Muscle layer of duodenum (tissue), 2 donors: ENCODE measurements around the gene SUCO.

Experiments
- H3K27ac ChIP-seq: one replicate; pipeline ENCODE4 v1.7.0; 2013; ENCODE audit warnings: mild to moderate bottlenecking, low read length
- H3K27me3 ChIP-seq: one replicate; pipeline ENCODE4 v1.7.0; 2013; ENCODE audit warnings: low read depth, mild to moderate bottlenecking, control low read depth, low read length
- H3K36me3 ChIP-seq, 2 donors: one replicate each; pipeline ENCODE4 v1.7.0; 2013; ENCODE audit warnings: low read length in 2 of 2, control low read depth in 1 of 2, mild to moderate bottlenecking in 1 of 2; ENCODE audit not compliant: insufficient read depth in 2 of 2, control insufficient read depth in 1 of 2
- H3K4me1 ChIP-seq, 2 donors: one replicate each; pipeline ENCODE4 v1.7.0; 2013; ENCODE audit warnings: low read length in 2 of 2, mild to moderate bottlenecking in 2 of 2, control low read depth in 1 of 2, moderate library complexity in 1 of 2; ENCODE audit not compliant: insufficient read depth in 2 of 2, control insufficient read depth in 1 of 2
- H3K4me3 ChIP-seq, 2 donors: one replicate each; pipeline ENCODE4 v1.7.0; 2013; ENCODE audit warnings: low read length in 2 of 2, low read depth in 1 of 2, mild to moderate bottlenecking in 1 of 2
- H3K9me3 ChIP-seq, 2 donors: one replicate each; pipeline ENCODE4 v1.7.0; 2013; ENCODE audit warnings: low read length in 2 of 2, control low read depth in 1 of 2, mild to moderate bottlenecking in 1 of 2; ENCODE audit not compliant: control insufficient read depth in 1 of 2
- donor health status: healthy.

The SUCO gene

GRCh38 chr1:172540635-172541034, 7.7 kb downstream of the SUCO start:
- no peak overlapping the region for H3K4me3 ChIP-seq
- no peaks in the 10 kb centered on the region for H3K9me3 ChIP-seq
- H3K36me3 ChIP-seq, result no peaks in the 10 kb centered on the region
- peaks cover 0 to 23% of the 10 kb centered on the region in 2 donors for H3K4me1 ChIP-seq
- H3K27me3 ChIP-seq, result no peaks in the 10 kb centered on the region
- no peak overlapping the region for H3K27ac ChIP-seq

GRCh38 chr1:172544481-172545104, 11.6 kb downstream of the SUCO start:
- H3K4me3 ChIP-seq, result no peak overlapping the region
- no peaks in the 10 kb centered on the region for H3K9me3 ChIP-seq
- no peaks in the 10 kb centered on the region for H3K36me3 ChIP-seq
- peaks cover 0 to 23% of the 10 kb centered on the region in 2 donors for H3K4me1 ChIP-seq
- H3K27me3 ChIP-seq, result no peaks in the 10 kb centered on the region
- no peak overlapping the region for H3K27ac ChIP-seq

DNA sequence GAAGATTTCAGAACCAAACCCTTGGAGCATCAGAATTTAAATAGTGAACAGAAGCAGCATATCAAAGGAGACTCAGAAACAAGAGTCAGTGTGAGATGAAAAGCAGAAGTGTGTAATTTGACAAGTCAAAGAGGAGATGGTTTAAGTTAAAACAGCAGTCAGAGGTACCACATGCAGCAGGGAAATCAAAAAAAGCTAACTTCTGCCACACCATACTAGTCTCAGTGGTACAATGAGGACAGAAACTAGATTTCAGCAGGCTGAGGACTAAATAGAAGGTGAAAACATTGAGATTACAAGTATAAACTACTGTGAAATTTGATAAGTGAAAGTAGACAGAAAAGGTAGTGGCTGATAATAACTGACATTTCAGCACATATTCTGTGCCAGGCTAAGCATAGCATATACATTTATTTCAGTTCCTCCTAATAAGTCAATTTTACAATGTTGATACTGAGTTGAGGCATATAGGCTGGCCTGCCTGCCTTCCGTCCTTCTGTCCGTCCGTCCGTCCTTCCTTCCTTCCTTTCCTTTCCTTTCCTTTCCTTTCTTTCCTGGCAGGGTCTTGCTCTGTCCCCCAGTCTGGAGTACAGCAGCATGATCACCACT, 12.6 kb downstream of the SUCO start:
- H3K4me3 ChIP-seq, result no peak overlapping the region

DNA sequence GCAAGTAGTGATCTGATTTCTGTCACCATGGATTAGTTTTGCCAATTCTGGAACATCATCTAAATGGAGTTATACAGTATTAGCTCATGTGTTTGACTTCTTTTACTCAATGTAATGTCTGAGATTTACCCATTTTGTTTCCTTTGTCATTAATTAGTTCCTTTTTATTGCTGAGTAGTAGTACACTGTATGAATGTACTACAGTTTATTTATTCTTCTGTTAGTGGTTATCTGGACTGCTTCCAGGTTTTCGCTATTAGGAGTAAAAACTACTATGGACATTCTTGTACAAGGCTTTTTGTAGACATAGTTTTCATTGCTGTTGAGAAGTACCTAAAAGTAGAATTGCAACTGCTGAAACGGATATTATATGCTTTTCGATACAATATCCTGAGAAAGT, 14.1 kb downstream of the SUCO start:
- Histone ChIP-seq H3K27me3 (no peaks in the 10 kb centered on the region), H3K4me1 (peaks cover 0 to 28% of the 10 kb centered on the region in 2 donors), H3K9me3 (no peaks in the 10 kb centered on the region), H3K27ac (no peak overlapping the region), H3K4me3 (no peak overlapping the region), H3K36me3 (no peaks in the 10 kb centered on the region)

More for the DNA sequence above, 12.6 kb downstream of the SUCO start:
- Histone ChIP-seq H3K27ac (no peak overlapping the region), H3K27me3 (no peaks in the 10 kb centered on the region), H3K9me3 (no peaks in the 10 kb centered on the region), H3K4me1 (peaks cover 0 to 28% of the 10 kb centered on the region in 2 donors), H3K36me3 (no peaks in the 10 kb centered on the region)

- Histone ChIP-seq H3K9me3 (no peaks in the 10 kb centered on the region), H3K27ac (no peak overlapping the region), H3K4me3 (no peak overlapping the region), H3K36me3 (no peaks in the 10 kb centered on the region), H3K27me3 (no peaks in the 10 kb centered on the region), H3K4me1 (peaks cover 0 to 18% of the 10 kb centered on the region in 2 donors)
These were observed 16.8 kb downstream of the SUCO start for GRCh38 chr1:172549621-172550280.

DNA sequence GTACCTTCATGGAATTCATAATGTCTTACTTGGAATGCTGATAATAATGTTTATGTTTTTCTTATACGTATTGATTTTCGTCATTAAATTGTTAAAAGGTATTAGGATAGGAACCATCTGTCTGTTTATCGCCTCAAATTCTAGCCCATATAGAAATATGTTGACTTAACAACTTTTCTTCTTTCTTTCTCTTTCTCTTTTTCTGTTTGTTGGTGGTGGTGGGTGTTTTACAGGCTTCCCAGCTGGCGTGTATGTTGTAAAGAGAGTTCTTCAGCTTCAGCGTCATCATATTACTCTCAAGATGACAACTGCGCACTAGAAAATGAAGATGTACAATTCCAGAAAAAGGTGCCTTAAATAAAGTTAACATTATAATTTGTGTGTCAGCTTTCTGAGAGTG, 18.3 kb downstream of the SUCO start:
- no peaks in the 10 kb centered on the region for H3K36me3 ChIP-seq
- peaks cover 0 to 12% of the 10 kb centered on the region in 2 donors for H3K4me1 ChIP-seq
- H3K27me3 ChIP-seq, result no peaks in the 10 kb centered on the region
- no peak overlapping the region for H3K27ac ChIP-seq
- H3K4me3 ChIP-seq, result no peak overlapping the region
- no peaks in the 10 kb centered on the region for H3K9me3 ChIP-seq

DNA sequence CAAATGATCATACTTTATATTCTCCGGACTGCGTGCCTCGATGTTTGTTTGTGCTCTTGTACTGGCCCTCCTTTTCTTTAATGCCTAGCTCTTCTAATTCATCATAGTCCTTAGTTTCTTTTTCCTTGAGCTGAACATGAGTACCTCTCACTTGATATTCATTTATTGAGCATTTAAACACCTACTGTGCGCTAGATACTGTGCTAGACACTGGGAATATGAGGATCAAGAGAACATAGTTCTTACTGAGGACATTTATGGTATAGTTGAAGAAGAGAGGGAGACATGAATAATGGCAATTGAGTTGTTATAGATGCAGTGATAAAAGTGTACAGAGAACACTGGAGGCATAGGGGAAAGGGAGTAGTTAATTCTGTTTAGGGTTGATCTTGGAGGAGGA, 22.0 kb downstream of the SUCO start:
- no peaks in the 10 kb centered on the region for H3K9me3 ChIP-seq
- peaks cover 0 to 2% of the 10 kb centered on the region in 2 donors for H3K4me1 ChIP-seq
- no peaks in the 10 kb centered on the region for H3K27me3 ChIP-seq
- H3K36me3 ChIP-seq, result peaks cover 0 to 6% of the 10 kb centered on the region in 2 donors
- H3K27ac ChIP-seq, result no peak overlapping the region
- H3K4me3 ChIP-seq, result no peak overlapping the region

DNA sequence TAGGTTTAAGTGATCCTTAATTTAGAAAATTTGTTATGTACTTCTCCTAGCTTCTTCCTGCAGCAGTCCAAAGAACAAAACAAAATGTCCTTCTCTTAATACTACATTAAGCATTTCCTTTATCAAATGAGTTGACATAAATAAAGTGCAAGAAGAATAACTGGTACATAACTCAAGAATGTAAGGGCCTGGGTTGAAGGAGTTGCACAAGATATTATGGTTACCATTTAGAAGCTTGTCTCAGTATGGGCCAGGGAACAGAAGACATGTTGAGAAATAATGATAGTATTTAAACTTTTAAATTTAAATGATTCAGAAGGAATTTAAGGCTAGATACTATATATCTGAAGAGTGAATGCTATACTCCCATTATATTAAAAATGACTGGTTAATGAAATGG, 23.5 kb downstream of the SUCO start:
- H3K9me3 ChIP-seq, result no peaks in the 10 kb centered on the region
- H3K36me3 ChIP-seq, result peaks cover 2 to 7% of the 10 kb centered on the region in 2 donors
- no peak overlapping the region for H3K27ac ChIP-seq
- H3K4me1 ChIP-seq, result no peaks in the 10 kb centered on the region
- H3K27me3 ChIP-seq, result no peaks in the 10 kb centered on the region
- H3K4me3 ChIP-seq, result no peak overlapping the region

DNA sequence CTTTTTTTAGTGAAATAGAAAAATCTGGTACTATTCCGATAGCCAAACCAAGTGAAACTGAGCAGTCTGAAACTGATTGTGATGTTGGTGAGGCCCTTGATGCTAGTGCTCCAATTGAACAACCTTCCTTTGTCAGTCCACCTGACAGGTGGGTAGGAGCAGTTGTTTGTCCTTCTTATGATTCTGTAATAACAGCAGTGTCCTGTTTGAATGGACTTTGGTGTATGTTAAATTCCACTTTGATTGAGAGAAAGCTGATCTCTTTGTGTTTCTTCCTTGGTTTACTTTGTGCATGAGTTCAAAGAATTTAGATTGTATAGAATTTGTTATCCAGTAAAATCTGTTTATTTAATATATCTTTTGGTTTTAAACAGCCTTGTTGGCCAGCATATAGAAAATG, 24.3 kb downstream of the SUCO start:
- Histone ChIP-seq H3K27ac (no peak overlapping the region), H3K4me1 (no peaks in the 10 kb centered on the region), H3K36me3 (peaks cover 7 to 13% of the 10 kb centered on the region in 2 donors), H3K4me3 (no peak overlapping the region), H3K27me3 (no peaks in the 10 kb centered on the region), H3K9me3 (no peaks in the 10 kb centered on the region)

- Histone ChIP-seq H3K36me3 (peaks cover 12 to 27% of the 10 kb centered on the region in 2 donors), H3K9me3 (no peaks in the 10 kb centered on the region)
These were observed 26.7 kb downstream of the SUCO start for GRCh38 chr1:172559572-172560210.

GRCh38 chr1:172561252-172561651, 28.3 kb downstream of the SUCO start:
- peaks cover 14 to 36% of the 10 kb centered on the region in 2 donors for H3K36me3 ChIP-seq
- H3K4me3 ChIP-seq, result no peak overlapping the region
- no peaks in the 10 kb centered on the region for H3K9me3 ChIP-seq
- no peak overlapping the region for H3K27ac ChIP-seq
- H3K27me3 ChIP-seq, result no peaks in the 10 kb centered on the region
- H3K4me1 ChIP-seq, result no peaks in the 10 kb centered on the region

More at GRCh38 chr1:172559572-172560210, 26.7 kb downstream of the SUCO start:
- H3K4me1 ChIP-seq, result no peaks in the 10 kb centered on the region
- no peak overlapping the region for H3K4me3 ChIP-seq
- no peak overlapping the region for H3K27ac ChIP-seq
- H3K27me3 ChIP-seq, result no peaks in the 10 kb centered on the region
